Loucy (cell line): ENCODE data around the gene EME1.

Experiments
- H2AFZ ChIP-seq: fragments of 200-600 bp; sonication (generic); 2 replicates; pipeline ENCODE4 v1.6.0; 2016; ENCODE audit warnings: antibody characterized with exemption, mild to moderate bottlenecking, low read length, moderate library complexity
- H3F3A ChIP-seq: fragments of 200-600 bp; 2 replicates; pipeline ENCODE4 v1.6.0; 2016; ENCODE audit warnings: antibody characterized with exemption, low read depth, mild to moderate bottlenecking
- H3K27me3 ChIP-seq: fragments of 200-600 bp; sonication (generic); 2 replicates; pipeline ENCODE4 v1.6.1; 2014; ENCODE audit warnings: low read length, mild to moderate bottlenecking; ENCODE audit not compliant: insufficient read depth, poor library complexity, severe bottlenecking
- H3K36me3 ChIP-seq: fragments of 200-600 bp; sonication (generic); 2 replicates; pipeline ENCODE4 v1.6.1; 2016; ENCODE audit warnings: low read length; ENCODE audit not compliant: insufficient read depth
- H3K4me1 ChIP-seq: fragments of 200-600 bp; sonication (generic); 2 replicates; pipeline ENCODE4 v1.5.1; 2014; ENCODE audit warnings: low read length, mild to moderate bottlenecking; ENCODE audit not compliant: insufficient read depth, poor library complexity, severe bottlenecking
- H3K4me2 ChIP-seq: fragments of 200-600 bp; sonication (generic); 2 replicates; pipeline ENCODE4 v1.6.0; 2014; ENCODE audit warnings: antibody characterized with exemption, low read length, low read depth, mild to moderate bottlenecking; ENCODE audit not compliant: poor library complexity, severe bottlenecking
- H3K4me3 ChIP-seq: fragments of 200-600 bp; sonication (generic); 2 replicates; pipeline ENCODE4 v1.5.1; 2014; ENCODE audit warnings: low read length, mild to moderate bottlenecking, mixed read lengths; ENCODE audit not compliant: poor library complexity, severe bottlenecking
- H3K79me2 ChIP-seq: fragments of 200-600 bp; sonication (generic); 2 replicates; pipeline ENCODE4 v1.6.1; 2014; ENCODE audit warnings: low read length; ENCODE audit not compliant: insufficient read depth
- H3K9ac ChIP-seq: fragments of 200-600 bp; sonication (generic); 2 replicates; pipeline ENCODE4 v1.6.0; 2014; ENCODE audit warnings: mild to moderate bottlenecking, low read depth, low read length, moderate library complexity; ENCODE audit not compliant: poor library complexity, severe bottlenecking
- H3K9me2 ChIP-seq: fragments of 200-600 bp; sonication (generic); replicated peaks from 2 replicates; pipeline ENCODE4 v1.6.1; 2016; ENCODE audit warnings: low read depth, low read length, mixed read lengths
- H3K9me3 ChIP-seq: fragments of 200-600 bp; sonication (generic); 2 replicates; pipeline ENCODE4 v1.6.1; 2014; ENCODE audit warnings: mild to moderate bottlenecking, antibody characterized with exemption, low read length, low read depth; ENCODE audit not compliant: insufficient read depth
- H4K20me1 ChIP-seq: fragments of 200-600 bp; sonication (generic); 2 replicates; pipeline ENCODE4 v1.6.0; 2014; ENCODE audit warnings: antibody characterized with exemption, low read length, mild to moderate bottlenecking; ENCODE audit not compliant: insufficient read depth, poor library complexity, severe bottlenecking
- EZH2phosphoT487 ChIP-seq: fragments of 200-600 bp; IDR thresholded peaks from 2 replicates; pipeline ENCODE4 v1.6.1; 2018; ENCODE audit warnings: antibody characterized with exemption, mild to moderate bottlenecking, moderate library complexity, borderline replicate concordance
- TF ChIP-seq, protein P1 (sequence below): fragments of 200-600 bp; sonication (generic); conservative IDR thresholded peaks from 2 replicates; pipeline ENCODE4 v1.5.1; 2014; ENCODE audit warnings: mild to moderate bottlenecking, antibody characterized with exemption, low read length

The EME1 gene

DNA sequence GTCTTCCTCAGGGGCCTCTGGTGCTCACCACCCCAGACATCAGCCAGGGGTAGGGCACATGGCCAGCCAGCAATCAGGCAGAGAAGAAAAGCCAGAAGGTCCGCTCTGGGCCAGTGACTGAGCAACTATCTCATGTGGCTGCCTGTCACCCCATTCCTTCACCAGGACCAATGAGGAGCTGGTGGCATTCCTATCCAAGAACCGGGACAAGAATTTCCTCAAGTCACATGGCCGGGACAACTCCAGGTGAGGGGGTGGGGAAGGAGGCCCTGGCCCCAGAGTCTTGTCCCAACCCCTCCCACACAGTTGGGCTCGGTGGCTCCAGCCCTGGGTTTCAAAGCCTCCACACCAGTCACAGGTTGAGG is 17.7 kb upstream of the EME1 start:
- H3K9me3 ChIP-seq, result no peaks in the 10 kb centered on the region
- peaks cover 43% of the 10 kb centered on the region; the same call in 1 of the 2 replicates for H3K36me3 ChIP-seq
- no peaks in the 10 kb centered on the region for H3F3A ChIP-seq
- H3K79me2 ChIP-seq, result no peaks in the 10 kb centered on the region
- no peak overlapping the region for H3K4me3 ChIP-seq
- no peaks in the 10 kb centered on the region for H3K9me2 ChIP-seq
- no peak overlapping the region for H3K4me2 ChIP-seq
- H3K27me3 ChIP-seq, result no peaks in the 10 kb centered on the region
- no peak overlapping the region for H2AFZ ChIP-seq
- H4K20me1 ChIP-seq, result no peaks in the 10 kb centered on the region
- H3K4me1 ChIP-seq, result no peaks in the 10 kb centered on the region
- TF ChIP-seq, protein P1, sequence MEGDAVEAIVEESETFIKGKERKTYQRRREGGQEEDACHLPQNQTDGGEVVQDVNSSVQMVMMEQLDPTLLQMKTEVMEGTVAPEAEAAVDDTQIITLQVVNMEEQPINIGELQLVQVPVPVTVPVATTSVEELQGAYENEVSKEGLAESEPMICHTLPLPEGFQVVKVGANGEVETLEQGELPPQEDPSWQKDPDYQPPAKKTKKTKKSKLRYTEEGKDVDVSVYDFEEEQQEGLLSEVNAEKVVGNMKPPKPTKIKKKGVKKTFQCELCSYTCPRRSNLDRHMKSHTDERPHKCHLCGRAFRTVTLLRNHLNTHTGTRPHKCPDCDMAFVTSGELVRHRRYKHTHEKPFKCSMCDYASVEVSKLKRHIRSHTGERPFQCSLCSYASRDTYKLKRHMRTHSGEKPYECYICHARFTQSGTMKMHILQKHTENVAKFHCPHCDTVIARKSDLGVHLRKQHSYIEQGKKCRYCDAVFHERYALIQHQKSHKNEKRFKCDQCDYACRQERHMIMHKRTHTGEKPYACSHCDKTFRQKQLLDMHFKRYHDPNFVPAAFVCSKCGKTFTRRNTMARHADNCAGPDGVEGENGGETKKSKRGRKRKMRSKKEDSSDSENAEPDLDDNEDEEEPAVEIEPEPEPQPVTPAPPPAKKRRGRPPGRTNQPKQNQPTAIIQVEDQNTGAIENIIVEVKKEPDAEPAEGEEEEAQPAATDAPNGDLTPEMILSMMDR, result no peak
- TF ChIP-seq EZH2phosphoT487, result no peak
- no peak overlapping the region for H3K9ac ChIP-seq

DNA sequence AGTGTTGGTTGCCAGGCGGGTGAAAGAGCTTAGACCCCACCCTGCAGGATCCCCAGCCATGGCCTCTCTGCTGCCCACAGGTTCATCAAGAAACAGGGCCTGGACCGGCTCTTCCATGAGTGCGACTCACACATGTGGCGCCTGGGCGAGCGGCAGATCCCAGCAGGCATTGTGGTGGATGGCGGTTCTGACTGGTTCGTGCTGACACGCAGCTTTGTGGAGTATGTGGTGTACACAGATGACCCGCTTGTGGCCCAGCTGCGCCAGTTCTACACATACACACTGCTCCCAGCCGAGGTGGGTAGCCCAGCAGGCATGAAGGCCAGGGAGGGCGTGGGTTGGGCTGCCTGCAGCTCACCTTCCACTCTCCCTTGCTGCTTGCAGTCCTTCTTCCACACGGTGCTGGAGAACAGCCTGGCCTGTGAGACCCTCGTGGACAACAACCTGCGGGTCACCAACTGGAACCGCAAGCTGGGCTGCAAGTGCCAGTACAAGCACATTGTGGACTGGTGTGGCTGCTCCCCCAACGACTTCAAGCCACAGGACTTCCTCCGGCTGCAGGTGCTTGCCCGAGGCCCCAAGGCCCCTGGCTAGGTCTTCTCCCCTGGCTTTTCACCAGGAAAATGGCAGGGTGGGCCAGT is 17.2 kb upstream of the EME1 start:
- no peaks in the 10 kb centered on the region for H3K27me3 ChIP-seq
- no peaks in the 10 kb centered on the region for H3K4me1 ChIP-seq
- no peak overlapping the region for H3K4me3 ChIP-seq
- no peak overlapping the region for H3K4me2 ChIP-seq
- no peaks in the 10 kb centered on the region for H3F3A ChIP-seq
- no peaks in the 10 kb centered on the region for H4K20me1 ChIP-seq
- no peak overlapping the region for H3K9ac ChIP-seq
- no peaks in the 10 kb centered on the region for H3K79me2 ChIP-seq
- H2AFZ ChIP-seq, result no peak overlapping the region
- no peaks in the 10 kb centered on the region for H3K9me3 ChIP-seq
- H3K36me3 ChIP-seq, result peaks cover 43% of the 10 kb centered on the region; the same call in 1 of the 2 replicates
- TF ChIP-seq, protein P1, result no peak
- TF ChIP-seq EZH2phosphoT487, result no peak
- H3K9me2 ChIP-seq, result no peaks in the 10 kb centered on the region

DNA sequence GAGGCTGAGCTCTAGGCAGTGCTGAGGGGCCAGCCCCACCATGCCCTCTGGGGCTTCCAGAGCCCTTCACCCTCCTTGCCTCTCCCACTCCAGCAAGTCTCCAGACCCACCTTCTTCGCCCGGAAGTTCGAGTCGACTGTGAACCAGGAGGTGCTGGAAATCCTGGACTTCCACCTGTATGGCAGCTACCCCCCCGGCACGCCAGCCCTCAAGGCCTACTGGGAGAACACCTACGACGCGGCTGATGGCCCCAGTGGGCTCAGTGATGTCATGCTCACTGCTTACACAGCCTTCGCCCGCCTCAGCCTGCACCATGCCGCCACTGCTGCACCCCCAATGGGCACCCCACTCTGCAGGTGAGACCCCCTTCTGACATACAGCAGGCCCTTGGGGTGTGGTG is 16.6 kb upstream of the EME1 start:
- no peak overlapping the region for H3K4me3 ChIP-seq
- no peaks in the 10 kb centered on the region for H3K79me2 ChIP-seq
- H3K9me2 ChIP-seq, result no peaks in the 10 kb centered on the region
- no peaks in the 10 kb centered on the region for H3K27me3 ChIP-seq
- H3K9me3 ChIP-seq, result no peaks in the 10 kb centered on the region
- H2AFZ ChIP-seq, result no peak overlapping the region
- no peak overlapping the region for H3K9ac ChIP-seq
- H3K4me2 ChIP-seq, result no peak overlapping the region
- H3F3A ChIP-seq, result no peaks in the 10 kb centered on the region
- no peaks in the 10 kb centered on the region for H4K20me1 ChIP-seq
- no peaks in the 10 kb centered on the region for H3K4me1 ChIP-seq
- H3K36me3 ChIP-seq, result peaks cover 43% of the 10 kb centered on the region; the same call in 1 of the 2 replicates
- TF ChIP-seq, protein P1, result no peak
- no peak for TF ChIP-seq EZH2phosphoT487
